Measurements from ENCODE around the gene KRT23. TPM values are rescaled to one million over a fixed set of nuclear protein-coding genes. Genes with fewer than 3 reads are reported as not detected.

Gene KRT23
- total RNA-seq, 1 experiment from 2014 or later = not detected

- Histone ChIP-seq H3K27ac (no peak overlapping the region), H3K4me1 (replicated peaks; ENCODE audit: insufficient read depth) (no peaks in the 10 kb centered on the region), H3K9me2 (ENCODE audit: insufficient read depth) (no peaks in the 10 kb centered on the region; the same call in 1 of the 2 replicates), H2AFZ (no peak overlapping the region), H3K4me2 (no peak overlapping the region), H3K9me3 (ENCODE audit: insufficient read depth, low read depth) (no peaks in the 10 kb centered on the region), H3F3A (ENCODE audit: insufficient read depth, low read depth) (peaks cover 3% of the 10 kb centered on the region; the same call in 1 of the 2 replicates), H3K36me3 (ENCODE audit: low read depth) (no peaks in the 10 kb centered on the region), H3K27me3 (ENCODE audit: insufficient read depth, low read depth) (no peaks in the 10 kb centered on the region), H4K20me1 (ENCODE audit: insufficient read depth) (no peaks in the 10 kb centered on the region), H3K79me2 (ENCODE audit: low read depth) (no peaks in the 10 kb centered on the region), H3K4me3 (no peak overlapping the region)
- POLR2A ChIA-PET (ENCODE audit: unreplicated experiment) = no interaction called here
- CTCF ChIA-PET = no interaction called here
- intact Hi-C loops (cut with micrococcal nuclease; ENCODE audit: unreplicated experiment) = no loop called here
- no TSS peak for BruUV-seq (replicated peaks)
- TF ChIP-seq CTCF (conservative IDR thresholded peaks at IDR 0.05) (no peak), EZH2 (IDR thresholded peaks at IDR 0.05; ENCODE audit: low read depth) (no peak)
- DNase-seq = no peak
These were observed 8.0 kb upstream of the KRT23 start for GRCh38 chr17:40945414-40945813.

DNA sequence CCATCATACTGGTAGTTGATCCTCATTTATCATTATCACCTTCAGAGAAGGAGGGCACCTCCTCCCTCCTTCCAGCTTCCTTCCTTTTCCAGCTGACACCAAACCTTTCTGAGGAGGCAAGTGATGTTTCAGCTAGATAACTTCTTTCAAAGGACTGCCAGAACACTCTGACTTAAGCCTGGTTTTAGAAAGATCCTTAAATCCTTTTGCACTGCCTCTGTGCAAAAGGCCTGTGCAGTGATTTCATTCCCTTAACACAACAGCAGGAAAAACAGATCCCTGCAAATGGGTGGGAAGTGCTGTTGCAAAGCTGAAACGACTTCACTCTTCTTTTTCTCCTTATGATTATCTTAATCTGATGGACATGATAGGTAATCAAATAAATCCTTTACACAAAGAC, 7.1 kb upstream of the KRT23 start:
- TF ChIP-seq CTCF (conservative IDR thresholded peaks at IDR 0.05) = no peak
- no peak for TF ChIP-seq EZH2 (IDR thresholded peaks at IDR 0.05; ENCODE audit: low read depth)
- Histone ChIP-seq H3K4me3 (no peak overlapping the region), H3K79me2 (ENCODE audit: low read depth) (no peaks in the 10 kb centered on the region), H3K4me1 (replicated peaks; ENCODE audit: insufficient read depth) (no peaks in the 10 kb centered on the region), H4K20me1 (ENCODE audit: insufficient read depth) (no peaks in the 10 kb centered on the region), H3K9me2 (ENCODE audit: insufficient read depth) (no peaks in the 10 kb centered on the region; the same call in 1 of the 2 replicates), H3K27ac (no peak overlapping the region), H3K27me3 (ENCODE audit: insufficient read depth, low read depth) (no peaks in the 10 kb centered on the region), H3F3A (ENCODE audit: insufficient read depth, low read depth) (peaks cover 7% of the 10 kb centered on the region; the same call in 1 of the 2 replicates), H3K36me3 (ENCODE audit: low read depth) (no peaks in the 10 kb centered on the region), H2AFZ (no peak overlapping the region), H3K4me2 (no peak overlapping the region), H3K9me3 (ENCODE audit: insufficient read depth, low read depth) (no peaks in the 10 kb centered on the region)
- DNase-seq = no peak
- ChIA-PET CTCF (no interaction called here), POLR2A (ENCODE audit: unreplicated experiment) (no interaction called here)
- intact Hi-C loops (cut with micrococcal nuclease; ENCODE audit: unreplicated experiment) = no loop called here
- no TSS peak for BruUV-seq (replicated peaks)

DNA sequence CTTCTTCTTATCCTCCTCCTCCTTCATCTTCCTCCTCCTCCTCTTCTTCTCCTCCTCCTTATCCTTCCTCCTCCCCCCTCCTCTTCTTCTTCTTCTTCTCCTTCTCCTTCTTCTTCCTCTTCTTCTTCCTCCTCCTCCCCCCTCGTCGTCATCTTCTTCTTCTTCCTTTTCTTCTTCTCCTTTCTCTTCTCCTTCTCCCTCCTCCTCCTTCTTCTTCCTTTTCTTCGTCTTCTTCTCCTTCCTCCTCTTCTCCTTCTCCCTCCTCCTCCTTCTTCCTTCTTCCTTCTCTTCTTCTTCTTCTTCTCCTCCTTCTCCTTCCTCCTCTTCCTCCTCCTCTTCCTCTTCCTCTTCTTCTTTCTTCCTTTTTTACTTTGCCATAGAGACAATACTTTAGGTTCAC, 5.1 kb upstream of the KRT23 start:
- CTCF ChIA-PET = no interaction called here

More for the DNA sequence above, 5.1 kb upstream of the KRT23 start:
- DNase-seq = no peak
- intact Hi-C loops (cut with micrococcal nuclease; ENCODE audit: unreplicated experiment) = no loop called here
- H3K9me2 ChIP-seq (ENCODE audit: insufficient read depth) = no peaks in the 10 kb centered on the region; the same call in 1 of the 2 replicates
- no peak overlapping the region for H2AFZ ChIP-seq
- no peaks in the 10 kb centered on the region for H3K79me2 ChIP-seq (ENCODE audit: low read depth)
- TF ChIP-seq CTCF (conservative IDR thresholded peaks at IDR 0.05) = no peak
- no peak for TF ChIP-seq EZH2 (IDR thresholded peaks at IDR 0.05; ENCODE audit: low read depth)
- POLR2A ChIA-PET (ENCODE audit: unreplicated experiment) = no interaction called here
- no peaks in the 10 kb centered on the region for H3K27me3 ChIP-seq (ENCODE audit: insufficient read depth, low read depth)
- H3F3A ChIP-seq (ENCODE audit: insufficient read depth, low read depth) = peaks cover 9% of the 10 kb centered on the region; the same call in 1 of the 2 replicates
- peaks cover 15% of the 10 kb centered on the region; the same call in 1 of the 2 replicates for H3K4me1 ChIP-seq (replicated peaks; ENCODE audit: insufficient read depth)
- no peak overlapping the region for H3K4me3 ChIP-seq
- no peaks in the 10 kb centered on the region for H3K9me3 ChIP-seq (ENCODE audit: insufficient read depth, low read depth)
- no peak overlapping the region for H3K27ac ChIP-seq
- H3K4me2 ChIP-seq = no peak overlapping the region
- H3K36me3 ChIP-seq (ENCODE audit: low read depth) = no peaks in the 10 kb centered on the region
- H4K20me1 ChIP-seq (ENCODE audit: insufficient read depth) = no peaks in the 10 kb centered on the region
- no TSS peak for BruUV-seq (replicated peaks)
